Head of caudate nucleus (tissue), 42 donors: ENCODE measurements around the gene MIPEP.

Experiments used
- DNase-seq, 42 donors: peaks; one replicate each; pipeline versions ENCODE4 v3.0.0 to v3.0.0-alpha.2; 2020 to 2021; ENCODE audit warnings: mixed read lengths in 7 of 42
- intact Hi-C: fragments of 100-400 bp; cut with DNase I; formaldehyde crosslinking; loops from one replicate; pipeline ENCODE4 v1.15.0; 2022

Gene MIPEP

DNA sequence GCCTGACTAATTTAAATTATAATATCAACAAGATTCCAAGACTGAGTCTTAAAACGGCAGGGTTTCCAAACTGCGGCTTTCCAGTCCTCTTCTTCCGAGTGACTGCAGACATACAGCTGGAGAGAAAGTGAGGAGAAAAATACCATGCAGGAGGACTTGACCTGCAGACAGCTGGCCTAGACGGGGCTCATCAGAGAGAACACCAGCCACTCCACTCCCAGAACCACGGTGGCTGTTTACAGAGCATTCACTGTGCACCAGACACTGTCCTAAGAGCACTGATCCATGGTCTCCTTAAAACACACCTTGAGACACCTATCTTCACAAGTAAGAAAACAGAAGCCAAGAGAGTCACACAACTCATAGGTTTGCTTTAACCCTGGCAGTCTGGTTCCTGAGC, 152.7 kb downstream of the MIPEP start:
- no peak for DNase-seq
- intact Hi-C loops: no loop called here

DNA sequence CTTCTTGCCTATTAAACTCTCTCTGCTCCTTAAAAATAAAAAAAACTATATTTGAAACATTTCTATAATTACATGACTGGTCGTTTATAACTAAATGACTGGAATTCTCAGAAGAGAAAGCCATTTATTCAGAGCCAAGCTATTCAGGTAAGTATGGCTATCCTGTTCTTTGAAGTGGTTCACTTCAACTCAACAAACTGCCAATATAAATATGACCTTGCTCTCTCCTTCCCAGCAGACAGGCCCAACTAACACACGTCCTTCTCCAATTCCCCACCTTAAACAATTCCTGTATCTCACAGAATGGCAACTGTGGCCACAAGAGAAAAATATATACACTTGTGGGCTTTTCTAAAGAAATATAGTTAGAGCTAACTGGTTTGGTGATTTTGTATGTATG, 153.9 kb downstream of the MIPEP start:
- DNase-seq: no peak
- intact Hi-C loops: no loop called here

DNA sequence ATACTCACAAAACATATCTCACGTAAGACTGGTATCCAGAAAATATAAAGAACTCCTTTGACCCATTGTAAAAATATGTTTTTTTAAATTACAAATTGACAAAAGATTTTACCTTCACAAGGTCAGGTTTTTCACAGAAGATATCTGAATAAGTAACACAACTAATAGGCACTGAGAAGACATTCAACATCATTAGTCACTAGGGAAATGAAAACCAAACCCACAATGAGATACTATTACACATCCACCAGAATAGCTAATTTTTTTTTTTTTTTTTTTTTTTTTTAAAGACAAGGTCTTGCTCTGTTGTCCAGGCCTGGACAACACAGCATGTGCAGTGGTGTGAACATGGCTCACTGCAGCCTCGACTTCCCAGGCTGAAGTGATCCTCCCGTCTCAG, 157.5 kb downstream of the MIPEP start:
- no peak for DNase-seq
- intact Hi-C loops: no loop called here

DNA sequence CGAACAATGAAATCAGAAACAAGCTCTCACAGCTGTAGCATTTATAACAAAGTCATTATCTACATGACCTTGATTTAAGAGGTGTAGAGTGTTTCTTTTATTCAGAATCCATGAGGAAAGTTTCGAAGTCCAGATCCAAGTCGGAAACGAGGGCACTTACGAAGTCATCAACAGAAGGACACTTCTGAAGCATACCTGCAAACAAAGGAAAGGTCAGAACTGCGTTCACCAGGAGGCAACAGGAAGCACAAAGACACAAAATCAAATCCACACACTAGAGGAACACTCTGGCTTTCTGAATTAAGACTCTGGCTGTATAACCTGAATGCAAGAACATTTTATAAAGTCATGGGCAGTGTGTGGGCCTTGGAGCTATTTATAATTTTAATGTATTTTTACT, 158.9 kb downstream of the MIPEP start:
- DNase-seq: no peak
- intact Hi-C loops: no loop called here

DNA sequence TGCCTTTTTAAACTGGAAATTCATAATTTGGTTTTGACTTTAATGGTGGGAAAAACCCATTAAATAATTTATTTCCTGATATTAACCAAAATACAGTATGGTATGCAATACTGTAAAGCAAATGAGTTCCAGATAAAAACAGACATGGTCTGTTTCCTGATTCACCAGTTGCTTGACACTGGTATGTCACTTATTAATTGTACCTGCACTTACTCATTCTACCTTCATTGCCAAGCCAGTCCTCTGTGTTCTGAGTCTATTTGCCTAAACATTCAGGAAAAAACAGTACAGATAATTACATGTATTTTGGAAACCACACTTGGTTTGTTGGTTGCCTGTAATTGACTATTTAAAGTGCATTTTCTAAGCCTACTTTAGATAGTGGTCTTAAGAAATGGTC, 159.7 kb downstream of the MIPEP start:
- intact Hi-C loops: no loop called here
- no peak for DNase-seq

DNA sequence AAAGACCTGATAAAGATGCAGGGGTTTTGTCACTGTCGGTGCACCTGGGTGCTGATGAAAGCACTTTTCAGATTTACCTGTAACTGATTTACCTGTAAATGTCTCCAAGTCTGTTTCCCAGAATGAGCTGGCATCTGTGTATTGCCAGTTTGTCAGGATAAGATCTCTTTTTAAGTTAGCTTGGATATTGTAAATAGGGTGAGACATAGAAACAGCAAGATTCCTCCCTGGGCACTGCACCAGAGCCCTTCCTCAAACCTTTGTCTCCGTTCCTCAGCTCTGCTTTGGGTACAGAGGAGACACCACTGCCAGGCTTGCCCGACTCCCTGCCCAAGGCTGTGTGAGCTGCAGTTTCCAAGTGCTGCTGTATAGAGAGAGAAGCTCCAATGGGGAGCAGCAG, 160.4 kb downstream of the MIPEP start:
- no peak for DNase-seq
- intact Hi-C loops: no loop called here

DNA sequence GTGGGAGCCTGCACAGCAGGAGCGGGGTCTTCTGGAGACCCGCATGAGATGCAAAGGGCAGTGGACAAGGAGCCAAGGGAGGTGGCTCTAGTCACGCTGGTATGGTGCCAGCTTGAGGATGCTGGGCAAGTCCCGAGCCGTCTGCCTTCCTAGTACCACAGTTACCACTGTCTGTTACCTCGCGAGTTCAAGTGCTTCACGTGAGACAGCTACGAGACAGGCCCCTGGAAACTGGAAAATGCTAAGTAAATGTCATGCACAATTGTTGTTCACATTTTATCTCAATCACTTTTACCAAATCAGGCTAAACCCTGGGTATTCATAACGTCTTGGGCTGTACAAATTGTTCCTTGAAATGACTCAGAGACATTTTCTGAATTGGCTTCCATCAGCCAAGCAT, 163.3 kb downstream of the MIPEP start:
- intact Hi-C loops: no loop called here
- no peak for DNase-seq

DNA sequence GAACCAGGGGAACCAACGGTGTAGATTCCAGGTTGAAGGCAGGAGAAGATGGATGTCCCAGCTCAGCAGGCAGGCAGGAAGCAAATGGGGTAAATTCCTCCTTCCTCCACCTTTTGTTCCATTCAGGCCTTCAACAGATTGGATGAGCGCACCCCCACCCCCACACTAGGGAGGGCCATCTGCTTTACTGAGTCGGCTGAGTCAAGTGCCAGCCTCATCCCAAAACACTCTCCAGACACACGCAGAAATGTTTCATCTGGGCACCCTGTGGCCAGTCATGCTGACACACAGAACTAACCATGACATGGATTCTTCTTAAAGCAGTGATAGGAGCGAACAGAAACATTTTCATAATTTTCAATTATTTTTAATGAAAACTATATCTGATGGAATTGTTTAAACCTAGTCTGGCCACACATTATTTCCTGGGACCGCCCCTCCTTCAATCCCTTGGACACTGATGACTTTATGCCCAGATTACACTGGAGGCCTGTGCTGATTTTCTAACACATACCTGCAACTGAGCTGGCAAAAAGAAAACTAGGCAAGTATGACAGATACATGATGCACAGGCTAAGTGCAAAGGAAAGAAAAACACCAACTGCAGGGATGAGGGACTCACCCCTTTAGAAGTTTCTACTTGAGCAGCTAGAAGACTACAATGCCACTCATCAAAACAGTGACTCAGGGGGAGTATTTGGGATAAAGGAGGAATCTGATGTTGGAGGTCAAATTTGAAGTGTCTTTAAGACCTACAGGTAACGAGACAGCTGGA, 164.8 kb downstream of the MIPEP start:
- no peak for DNase-seq
- intact Hi-C loops: no loop called here

DNA sequence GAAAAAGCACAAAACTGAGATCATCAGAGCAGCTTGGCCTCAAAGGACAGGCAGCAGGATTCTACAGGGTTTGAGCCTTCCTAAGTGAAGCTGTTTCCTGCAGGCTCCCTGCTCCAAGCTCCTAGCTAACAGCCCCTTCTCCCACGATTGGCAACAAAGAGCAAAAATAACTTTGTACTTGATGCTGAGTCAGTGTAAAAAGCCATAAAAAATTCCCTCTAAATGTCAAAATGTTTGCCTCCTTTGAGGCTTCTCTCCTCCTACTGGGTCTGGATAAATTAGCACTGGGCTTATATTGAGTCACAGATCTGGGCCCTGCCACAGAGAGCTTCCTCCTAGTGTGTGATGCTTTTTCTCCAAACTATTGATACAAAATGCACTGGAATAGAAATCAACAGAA, 165.7 kb downstream of the MIPEP start:
- intact Hi-C loops: no loop called here

DNA sequence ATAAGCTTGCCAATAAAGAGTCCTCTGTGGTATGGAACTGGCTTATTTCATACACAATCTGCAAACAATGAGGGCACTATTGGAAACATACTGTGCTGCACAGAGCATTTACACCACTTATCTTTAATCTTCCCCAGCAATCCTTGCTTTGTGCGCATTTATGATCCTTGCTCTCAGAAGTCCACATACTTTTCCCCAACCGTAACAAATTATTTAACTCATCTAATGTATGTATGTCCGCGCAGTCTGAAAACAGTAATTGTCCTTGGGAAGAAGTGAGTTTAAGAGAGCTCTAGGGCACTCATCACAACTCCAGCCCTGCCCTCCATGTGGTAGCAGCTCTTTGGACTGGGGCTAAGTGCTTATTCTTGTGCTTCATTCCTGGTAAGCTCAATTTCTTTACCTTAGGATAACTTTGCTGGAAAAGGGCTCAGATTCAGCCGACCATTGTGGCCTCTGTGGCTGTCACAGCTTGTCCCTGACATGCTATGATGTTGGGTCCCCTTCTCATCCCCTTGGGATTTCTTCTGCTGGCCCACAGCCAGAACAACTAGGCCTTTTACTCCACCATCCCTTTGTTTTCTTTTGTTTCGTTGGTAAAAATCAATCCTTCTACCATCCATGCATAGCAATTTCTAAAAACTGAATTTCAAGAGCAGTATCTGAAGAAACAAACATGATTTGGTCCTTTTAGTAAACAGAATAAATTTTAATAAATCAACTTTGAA, 166.3 kb downstream of the MIPEP start:
- no peak for DNase-seq
- intact Hi-C loops: no loop called here

More for the DNA sequence above, 165.7 kb downstream of the MIPEP start:
- DNase-seq: peak in 3 of 42 donors; percentile 9 to 28 (median 28)

DNA sequence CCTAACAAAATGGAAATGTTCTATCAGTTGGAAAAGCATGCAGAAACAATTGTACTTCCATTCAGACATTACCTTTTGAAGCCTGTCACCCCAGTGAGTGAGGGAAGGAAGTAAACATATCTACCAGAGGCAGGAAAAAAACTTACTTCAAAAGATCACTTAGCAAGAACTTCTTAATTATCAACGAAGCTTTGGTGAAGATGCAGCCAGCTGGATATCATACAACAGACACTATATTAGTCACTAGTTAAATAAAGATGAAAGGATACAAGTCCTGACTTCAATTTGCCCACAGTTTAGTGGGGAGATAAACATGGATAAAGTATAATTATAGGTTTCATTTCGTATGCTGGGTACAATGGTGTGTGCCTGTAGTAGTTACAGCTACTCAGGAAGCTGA, 170.2 kb downstream of the MIPEP start:
- intact Hi-C loops: no loop called here
- DNase-seq: no peak

DNA sequence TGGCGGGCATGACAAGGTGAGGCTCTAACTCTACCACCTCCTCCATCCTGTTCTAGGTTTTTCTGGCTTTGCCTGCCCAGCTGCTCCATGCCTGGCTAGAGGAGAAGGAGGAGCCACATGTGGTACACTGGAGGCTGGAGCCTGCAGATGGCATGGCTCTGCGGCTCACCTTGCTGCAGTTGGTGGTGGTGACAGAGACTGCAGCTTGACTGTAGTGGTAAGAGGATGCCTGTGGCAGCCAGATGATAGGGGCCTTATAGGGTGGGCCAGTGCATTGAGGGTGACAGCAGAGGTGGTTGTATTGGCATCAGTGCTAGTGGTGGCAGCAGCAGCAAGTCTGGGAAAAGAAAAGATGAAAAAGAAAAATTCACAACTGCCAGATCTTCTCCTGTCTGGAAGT, 172.8 kb downstream of the MIPEP start:
- intact Hi-C loops: no loop called here
- DNase-seq: no peak

DNA sequence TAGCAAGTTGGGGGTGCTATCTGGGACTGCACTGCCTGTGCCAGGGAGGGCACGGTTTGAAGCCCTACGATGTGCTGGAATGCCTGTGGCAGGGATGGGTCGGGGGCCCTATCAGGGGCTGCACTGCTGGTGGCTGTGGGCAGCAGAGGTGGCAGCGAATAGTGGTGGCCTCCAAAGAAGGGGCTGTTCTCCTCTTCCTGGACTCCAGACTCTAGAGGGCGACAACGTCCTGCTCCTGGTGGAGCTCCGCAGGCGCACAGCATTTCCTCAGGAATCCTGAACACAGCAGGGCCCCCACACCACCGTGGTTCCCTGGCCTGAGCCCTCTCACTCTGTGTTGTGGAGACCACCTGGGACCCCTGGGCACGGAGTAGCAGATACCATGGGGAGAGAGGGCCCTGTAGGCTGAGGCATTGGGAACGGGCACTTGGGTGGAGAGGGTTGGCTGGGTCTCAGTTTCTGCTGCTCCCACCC, 173.4 kb downstream of the MIPEP start:
- intact Hi-C loops: no loop called here
- peak in 6 of 42 donors; percentile 9 to 56 (median 34) for DNase-seq

DNA sequence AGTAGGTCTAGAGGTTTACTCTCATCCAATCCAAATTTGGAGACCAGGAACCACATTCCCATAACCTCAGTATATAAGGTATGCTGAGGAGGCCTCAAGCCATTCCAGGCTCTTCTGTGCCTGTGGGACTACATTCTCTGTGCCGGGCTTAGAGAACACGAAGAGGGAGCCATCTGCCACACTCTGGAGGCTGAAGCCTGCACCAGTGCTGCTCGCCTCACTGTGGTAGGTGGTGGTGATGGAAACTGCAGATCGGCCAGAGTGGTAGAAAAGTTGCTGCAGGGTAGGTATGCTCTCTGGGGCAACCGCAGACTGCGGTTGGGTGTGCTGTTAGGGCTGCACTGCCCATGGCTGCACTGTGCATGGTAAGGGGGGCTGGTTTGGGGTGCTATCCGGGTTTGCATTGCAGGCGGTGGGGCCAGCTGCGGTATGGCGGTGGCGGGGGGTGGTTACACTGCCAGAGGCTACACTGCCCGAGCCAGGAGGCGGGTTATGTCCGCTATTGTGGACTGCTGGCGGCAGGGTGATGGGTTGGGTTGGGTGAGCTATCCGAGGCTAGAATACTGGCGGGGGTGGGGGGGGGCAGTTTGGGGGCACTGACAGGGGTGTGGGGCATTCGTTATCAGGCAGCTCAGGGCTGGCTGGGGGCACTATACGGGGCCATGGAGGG, 174.0 kb downstream of the MIPEP start:
- intact Hi-C loops: no loop called here
- DNase-seq: no peak

DNA sequence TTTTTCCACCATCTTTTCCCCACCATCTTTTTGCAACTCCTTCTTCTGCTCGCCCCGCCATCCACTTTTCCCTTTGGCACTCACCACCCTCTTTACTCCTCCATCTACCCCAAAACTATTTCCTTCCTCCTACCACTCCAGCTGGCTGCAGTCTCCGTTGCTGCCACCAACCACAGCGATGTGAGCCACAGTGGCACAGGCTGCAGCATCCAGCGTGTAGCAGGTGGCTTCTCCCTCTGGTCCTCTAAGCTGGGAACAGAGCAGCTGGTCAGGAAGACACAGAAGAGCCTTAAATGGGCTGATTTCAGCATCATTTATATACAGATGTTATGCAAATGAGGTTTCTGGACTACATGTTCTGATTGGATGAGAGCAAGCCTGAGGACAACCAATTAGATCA, 174.5 kb downstream of the MIPEP start:
- peak in 1 of 42 donors; percentile 23 for DNase-seq
- intact Hi-C loops: no loop called here

DNA sequence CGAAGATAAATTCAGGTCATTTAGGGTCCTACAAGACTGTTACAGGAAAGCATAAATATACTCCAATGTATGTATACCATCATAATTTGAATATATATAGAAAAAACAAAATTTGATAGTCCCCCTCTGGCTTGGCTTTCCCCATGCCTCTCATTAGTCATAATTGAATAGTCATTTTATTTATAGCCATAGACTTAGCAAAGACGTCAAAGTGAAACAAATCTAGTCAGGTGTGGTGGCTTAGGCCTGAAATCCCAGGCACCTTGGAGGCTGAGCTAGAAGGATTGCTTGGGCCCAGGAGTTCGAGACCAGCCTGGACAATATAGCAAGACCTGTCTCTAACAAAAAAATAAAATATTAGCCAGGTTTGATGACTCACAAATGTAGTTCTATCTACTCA, 177.8 kb downstream of the MIPEP start:
- intact Hi-C loops: no loop called here
- DNase-seq: no peak

DNA sequence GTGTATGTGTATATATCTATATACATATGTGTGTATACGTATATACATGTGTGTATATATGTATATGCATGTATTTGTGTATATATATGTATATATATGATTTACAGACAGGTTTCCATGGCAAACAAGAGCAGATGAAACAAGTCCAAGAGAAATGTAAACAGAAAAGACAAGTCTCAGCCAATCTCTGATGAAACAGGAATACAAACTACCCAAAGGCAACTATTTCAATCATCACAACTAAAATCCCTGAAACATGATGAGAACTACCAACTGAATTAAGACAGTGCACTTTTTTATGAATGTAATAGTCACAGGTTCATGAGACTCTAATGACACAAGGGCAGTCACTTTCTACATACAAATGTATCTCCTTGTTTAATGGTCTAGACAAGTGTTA, 178.8 kb downstream of the MIPEP start:
- DNase-seq: no peak
- intact Hi-C loops: no loop called here

DNA sequence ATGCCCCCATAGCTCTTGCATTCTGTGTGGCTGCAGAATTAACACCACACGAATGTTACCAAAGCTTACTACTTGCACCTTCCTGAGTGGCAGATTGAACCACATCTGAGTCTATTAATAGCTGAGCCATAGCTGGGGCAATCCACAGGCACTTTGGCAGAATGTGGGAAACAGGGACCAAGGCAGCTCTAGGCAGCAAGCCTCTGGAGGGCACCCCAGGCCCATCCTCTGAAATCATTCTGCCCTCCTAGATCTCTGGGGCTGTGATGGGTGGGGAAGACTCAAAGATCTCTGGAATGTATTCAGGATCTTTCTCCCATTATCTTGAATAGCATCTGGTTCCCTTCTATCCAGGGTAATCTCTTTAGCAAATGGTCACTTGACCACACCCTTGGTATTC, 179.7 kb downstream of the MIPEP start:
- intact Hi-C loops: no loop called here

DNA sequence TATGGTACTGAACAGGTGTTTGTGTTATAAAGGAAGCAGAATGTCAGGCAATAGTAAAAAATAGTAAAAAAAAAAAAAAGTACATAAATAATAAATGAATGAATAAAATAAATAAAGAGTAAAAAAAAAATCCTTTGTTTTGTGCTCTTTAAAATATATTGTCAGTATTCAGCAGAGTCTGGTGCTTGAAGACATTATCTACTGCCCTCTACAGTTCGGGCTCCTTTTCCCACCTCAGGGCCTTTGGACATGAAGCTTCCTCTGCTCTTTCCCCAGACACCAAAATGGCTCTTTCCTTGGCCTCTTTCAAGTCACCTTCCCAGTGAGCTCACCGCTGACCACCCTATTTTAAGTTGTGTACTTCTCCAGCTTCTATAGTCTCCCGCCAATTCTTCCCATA, 181.5 kb downstream of the MIPEP start:
- no peak for DNase-seq
- intact Hi-C loops: no loop called here

More for the DNA sequence above, 179.7 kb downstream of the MIPEP start:
- no peak for DNase-seq

DNA sequence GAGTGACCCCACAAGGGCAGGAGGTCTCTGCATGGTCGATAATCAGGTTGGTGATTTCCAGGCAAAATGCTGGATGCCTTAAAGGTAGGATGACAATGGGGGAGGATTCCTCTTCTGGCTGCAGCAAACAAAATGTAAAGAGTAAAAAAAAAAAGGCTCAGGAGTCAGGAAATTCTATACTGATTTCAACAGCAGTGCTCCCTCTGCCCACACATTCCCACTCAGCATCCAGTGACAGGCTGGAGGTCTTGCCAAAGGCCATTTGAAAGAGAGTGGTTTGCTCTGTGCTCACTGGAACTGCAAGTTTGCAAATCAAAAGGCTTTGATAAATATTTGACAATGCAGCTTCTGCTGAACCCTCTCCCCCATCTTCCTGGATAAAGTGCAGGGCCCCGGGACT, 183.6 kb downstream of the MIPEP start:
- DNase-seq: no peak
- intact Hi-C loops: no loop called here
